DMS153 treated with DMSO at 0.1 percent for 48 hours (cell line): ENCODE measurements around the gene BNIP5.
"Not testable (repeated sequence)": the region's sequence is repeated elsewhere in the genome, so short reads cannot be mapped to it uniquely, and the experiment has no call there.

Experiments
- DNase-seq: peaks from one replicate; lab custom pipeline; 2025; ENCODE audit not compliant: unreplicated experiment; lab: John Stamatoyannopoulos, UW

The BNIP5 gene

GRCh38 chr6:36367743-36368142, 31.1 kb upstream of the BNIP5 start:
- DNase-seq: no peak

DNA sequence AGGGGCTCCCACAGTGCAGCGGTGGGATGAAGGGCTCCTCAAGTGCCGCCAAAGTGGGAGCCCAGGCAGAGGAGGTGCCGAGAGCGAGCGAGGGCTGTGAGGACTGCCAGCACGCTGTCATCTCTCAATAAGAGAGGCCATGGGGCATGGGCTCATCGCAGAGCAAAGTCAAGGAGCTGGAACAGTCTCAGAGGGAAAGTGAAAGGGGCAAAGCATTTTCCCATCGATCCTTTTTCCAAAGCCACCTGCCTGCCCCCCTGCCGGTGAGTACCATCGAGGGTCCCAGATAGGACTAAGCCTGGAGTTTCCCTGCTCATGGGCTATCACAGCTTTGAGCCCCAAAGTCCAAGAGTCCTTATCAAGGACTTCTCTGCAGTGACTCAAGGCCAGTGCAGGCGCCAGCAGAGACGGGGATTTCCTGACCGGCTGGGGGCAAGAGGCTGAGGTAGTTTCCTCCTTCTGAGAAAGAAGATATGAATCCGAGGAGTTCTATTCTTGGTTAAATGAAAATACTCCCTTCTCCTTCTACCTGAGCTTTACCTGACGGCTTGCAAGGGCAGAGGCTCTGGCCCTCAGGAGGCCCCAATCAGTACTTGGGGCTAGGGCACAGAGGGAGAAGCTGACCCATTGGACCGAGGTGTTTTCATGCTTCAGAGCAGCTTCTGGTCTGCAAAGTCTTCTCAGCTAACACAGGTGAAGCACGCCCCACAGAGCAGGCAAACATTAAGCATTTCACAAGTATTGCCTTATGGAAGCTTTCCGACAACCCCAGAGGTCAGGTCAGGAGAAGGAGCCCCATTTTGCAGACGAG, 28.2 kb upstream of the BNIP5 start:
- DNase-seq: no peak

DNA sequence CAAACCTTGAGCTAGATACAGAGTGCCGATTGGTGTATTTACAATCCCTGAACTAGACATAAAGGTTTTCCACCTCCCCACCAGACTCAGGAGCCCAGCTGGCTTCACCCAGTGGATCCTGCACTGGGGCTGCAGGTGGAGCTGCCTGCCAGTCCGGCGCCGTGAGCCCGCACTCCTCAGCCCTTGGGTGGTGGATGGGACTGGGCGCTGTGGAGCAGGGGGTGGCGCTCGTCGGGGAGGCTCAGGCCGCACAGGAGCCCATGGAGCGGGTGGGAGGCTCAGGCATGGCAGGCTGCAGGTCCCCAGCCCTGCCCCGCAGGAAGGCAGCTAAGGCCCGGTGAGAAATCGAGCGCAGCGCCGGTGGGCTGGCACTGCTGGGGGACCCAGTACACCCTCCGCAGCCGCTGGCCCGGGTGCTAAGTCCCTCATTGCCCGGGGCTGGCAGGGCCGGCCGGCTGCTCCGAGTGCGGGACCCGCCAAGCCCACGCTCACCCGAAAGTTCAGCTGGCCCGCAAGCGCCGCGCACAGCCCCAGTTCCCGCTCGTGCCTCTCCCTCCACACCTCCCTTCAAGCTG, 27.5 kb upstream of the BNIP5 start:
- DNase-seq: not testable (repeated sequence)

DNA sequence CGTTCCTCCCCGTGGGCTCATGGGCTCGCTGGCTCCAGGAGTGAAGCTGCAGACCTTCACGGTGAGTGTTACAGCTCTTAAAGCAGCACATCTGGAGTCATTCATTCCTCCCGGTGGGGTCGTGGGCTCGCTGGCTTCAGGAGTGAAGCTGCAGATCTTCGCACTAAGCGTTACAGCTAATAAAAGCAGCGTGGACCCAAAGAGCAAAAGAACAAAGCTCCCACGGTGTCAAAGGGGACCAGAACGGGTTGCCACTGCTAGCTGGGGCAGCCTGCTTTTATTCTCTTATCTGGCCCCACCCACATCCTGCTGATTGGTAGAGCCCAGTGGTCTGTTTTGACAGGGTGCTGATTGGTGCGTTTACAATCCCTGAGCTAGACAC, 26.7 kb upstream of the BNIP5 start:
- not testable (repeated sequence) for DNase-seq

DNA sequence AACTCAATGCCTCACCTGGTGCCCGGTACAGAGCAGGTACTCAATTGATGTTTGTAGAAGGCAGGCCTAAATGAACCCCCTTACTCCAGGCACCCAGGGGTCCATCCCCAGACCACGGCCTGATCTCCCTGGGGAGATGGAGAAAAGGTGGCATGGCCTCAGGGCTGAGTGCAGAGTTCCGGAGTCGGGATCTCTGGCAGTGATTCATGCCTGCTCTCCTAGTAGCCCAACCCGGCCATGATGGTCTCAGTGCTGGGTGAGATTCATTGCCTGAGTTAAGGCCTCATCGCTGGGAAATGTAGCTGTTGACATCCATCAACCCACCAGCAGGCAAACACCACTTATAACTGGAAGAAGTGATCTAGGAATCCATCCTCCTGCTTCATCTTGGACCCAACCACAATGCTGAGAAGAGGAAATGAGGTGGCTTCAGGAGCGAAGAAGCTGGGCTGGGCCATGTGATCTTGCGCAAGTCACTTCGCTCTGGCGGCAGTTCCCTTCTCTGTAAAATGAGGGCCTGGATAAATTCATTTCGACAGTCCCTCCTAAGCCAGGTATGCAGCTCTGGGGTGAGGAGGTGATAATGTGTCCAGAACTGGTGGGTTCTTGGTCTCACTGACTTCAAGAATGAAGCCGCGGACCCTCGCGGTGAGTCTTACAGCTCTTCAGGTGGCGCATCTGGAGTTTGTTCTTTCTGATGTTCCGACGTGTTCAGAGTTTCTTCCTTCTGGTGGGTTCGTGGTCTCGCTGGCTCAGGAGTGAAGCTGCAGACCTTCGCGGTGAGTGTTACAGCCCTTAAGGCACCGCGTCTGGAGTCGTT, 26.1 kb upstream of the BNIP5 start:
- no peak for DNase-seq

DNA sequence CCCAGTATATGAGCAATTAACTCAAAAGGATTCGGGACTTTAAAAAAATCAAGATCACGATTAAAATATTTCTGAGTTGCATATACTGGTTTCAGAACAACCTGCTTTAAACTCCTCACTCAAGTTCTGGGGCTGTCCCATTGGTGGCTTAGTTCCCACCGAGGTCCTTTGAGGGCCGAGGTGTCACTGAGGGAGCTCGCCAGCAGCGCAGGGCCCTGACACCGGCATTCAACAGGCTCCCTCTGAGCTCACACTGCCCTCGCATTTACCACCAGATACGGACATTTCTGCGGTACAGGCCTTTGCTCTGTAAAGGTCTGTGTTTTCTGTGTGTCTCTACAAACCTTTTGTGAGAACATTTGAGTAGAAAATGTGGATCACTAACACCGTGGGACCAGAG, 24.4 kb upstream of the BNIP5 start:
- no peak for DNase-seq

DNA sequence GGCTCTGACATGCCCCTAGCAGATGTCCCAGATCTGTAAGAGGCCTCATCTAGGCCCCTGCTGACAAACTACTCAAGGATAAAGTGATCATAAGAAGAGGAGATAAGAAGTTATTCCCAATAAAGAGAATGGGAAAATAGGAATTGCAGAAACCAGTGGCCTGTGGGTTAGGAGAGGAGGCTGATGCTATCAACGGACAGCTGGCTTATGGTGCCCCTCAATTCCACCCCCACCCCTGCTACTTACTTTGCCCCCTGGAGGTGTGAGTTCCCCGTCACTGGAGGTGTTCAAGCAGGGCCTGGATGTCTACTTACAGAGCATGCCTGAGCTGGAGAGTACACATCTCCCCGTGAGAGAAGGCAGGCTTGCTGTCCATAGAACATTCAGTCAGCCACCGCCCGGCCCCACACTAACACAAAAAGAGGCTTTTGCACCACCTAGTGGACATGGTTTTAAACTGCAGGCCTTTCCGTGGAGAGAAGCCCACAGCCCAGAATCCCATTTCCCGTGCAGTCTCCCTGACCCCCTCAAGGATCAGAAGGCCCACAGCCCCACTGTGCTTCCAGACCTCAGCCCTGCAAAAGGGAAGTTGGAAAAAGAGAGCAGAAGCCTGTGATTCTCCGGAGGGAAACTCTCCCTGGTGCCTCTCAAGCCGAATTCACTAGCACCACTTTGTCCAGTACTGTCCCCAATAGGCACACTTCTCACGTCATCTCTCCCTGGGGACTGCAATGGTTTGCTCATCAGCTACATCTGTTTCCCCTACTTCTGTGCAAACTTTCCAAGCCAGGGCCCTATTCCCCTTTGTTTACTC, 23.8 kb upstream of the BNIP5 start:
- peak; percentile 10 for DNase-seq

DNA sequence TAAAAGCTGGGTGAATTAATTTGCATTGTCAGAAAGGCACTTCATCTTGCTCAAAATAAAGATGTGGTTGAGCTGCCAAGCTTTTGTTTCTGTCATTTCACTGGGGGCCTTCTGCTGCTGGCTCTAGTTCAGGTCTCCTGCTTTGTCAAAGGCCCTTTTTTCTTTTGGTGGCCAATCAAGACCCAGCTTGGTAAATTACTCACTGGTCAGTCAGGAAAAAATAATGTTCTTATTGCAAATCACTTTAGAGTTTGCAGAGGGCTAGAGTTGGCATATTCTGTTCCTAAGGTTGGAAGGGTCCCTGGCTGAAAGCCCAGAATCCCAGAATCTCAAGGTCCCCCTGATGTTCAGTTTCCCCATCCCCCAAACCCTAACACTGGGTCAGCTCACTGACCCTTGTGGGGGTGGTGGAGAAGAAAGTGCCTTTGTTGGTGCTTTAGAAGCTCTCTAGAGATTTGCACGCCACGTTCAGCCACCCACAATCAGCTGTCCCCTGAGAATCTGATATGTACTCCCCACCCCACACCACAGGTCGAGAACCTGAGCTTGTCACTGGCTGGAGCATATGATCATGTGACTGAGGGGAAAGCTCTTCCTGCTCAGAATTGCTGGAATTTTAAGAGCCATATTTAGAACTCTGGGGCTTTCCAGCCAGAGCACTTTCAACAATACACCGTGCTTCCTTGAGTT, 21.7 kb upstream of the BNIP5 start:
- DNase-seq: no peak

- no peak for DNase-seq
Observed at GRCh38 chr6:36357872-36358225, 21.2 kb upstream of the BNIP5 start.

DNA sequence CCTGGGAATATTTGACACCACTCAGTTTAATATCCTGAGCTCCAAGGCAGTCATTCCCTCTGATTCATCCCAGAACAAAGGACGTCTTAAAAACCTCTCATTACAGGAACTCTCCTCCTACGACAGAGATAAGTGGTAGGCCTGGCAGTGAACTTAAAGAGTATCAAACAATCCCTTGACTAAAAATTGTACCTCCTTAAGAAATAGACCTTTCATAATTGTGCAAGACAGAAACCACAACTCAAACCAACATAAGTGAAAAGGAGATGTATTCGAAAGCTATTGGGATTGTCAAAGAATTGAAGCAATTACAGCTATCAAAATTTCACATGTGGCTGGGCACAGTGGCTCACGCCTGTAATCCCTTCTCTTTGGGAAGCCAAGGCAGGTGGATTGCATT, 19.1 kb upstream of the BNIP5 start:
- no peak for DNase-seq

GRCh38 chr6:36353411-36353915, 16.8 kb upstream of the BNIP5 start:
- DNase-seq: no peak

DNA sequence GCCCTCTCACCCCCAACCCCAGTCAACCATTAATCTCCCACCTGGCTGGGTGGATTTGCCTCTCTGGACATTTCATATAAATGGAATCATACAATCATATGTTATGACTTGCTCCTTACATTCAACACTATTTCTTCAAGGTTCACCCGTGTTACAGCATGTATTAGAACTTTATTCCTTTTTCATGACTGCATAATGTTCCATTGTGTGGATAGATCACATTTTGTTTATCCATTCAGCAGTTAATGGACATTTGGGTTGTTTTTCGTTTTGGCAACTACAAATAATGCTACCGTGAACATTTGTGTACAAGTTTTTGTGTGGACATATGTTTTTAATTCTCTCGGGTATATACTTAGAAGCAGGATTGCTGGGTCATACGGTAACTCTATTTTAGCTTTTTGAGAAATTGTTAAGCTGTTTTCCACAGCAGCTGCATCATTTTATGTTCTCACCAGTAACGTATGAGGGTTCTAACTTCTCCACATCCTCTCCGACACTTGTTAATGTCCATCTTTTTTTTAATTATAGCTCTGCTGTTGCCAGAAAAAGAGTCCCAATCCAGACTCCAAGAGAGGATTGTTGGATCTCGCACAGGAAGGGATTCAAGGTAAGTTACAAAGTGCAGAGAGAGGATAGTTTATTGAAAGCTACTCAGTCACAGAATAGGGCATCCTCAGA, 15.9 kb upstream of the BNIP5 start:
- no peak for DNase-seq

DNA sequence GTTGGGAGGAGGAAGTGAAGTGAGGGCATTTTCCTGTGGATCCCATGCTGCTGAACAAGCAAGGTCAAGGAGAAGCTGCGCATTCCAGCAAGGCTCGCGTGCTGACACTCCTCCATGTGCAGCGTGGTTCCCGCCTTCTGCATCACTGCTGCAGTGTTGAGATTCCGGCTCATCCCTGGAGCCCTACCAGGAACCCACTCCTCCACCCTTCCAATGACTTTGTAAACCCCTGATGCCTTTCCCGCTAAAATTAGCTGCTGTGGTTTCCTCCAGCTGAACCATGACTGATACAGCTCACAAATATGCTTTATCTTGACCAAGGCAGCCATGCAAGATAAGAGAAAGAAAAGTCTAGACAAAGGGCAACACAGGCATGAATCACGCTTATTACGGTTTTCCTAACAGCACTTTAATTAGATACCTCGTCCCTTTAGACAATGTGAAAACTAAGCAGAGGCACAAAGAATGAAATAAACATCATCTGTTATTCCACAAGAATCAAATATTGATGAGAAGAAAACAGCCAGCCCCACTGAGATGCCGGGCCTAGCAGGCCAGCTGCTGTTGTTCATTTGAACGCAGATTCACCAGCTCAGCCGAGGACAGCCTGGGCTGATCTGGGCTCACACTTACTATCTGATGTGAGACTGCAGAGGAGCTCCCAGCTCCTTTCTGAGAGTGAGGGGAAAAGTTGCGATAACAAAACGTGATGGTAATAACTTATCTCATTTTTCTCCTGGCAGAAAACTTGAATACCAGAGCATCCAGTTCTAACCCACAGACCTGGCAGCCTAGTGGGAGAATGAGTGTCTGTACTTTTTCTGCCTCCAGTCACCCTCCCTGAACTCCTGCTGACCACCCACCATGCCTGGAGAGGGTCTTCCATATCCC, 14.2 kb upstream of the BNIP5 start:
- DNase-seq: no peak

DNA sequence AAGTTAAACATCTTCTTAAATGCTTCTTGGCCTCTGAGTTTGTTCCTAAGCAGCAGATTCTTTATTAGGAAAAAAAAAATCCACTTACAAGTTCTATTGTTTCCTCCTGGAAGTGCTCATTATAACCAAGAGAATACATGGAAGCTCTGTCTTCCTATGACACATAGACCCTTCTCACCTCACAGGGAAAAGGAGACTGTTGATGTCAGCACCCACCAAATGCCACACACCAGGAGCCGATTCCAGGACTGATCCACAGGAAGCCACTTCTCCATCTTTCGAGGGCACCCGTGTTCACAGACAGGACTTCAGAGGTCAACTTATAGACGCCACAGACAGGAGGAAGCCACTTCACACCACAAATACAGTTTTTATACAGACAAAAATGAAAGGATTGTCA, 13.4 kb upstream of the BNIP5 start:
- no peak for DNase-seq

GRCh38 chr6:36349240-36349639, 12.6 kb upstream of the BNIP5 start:
- peak; percentile 51 for DNase-seq

DNA sequence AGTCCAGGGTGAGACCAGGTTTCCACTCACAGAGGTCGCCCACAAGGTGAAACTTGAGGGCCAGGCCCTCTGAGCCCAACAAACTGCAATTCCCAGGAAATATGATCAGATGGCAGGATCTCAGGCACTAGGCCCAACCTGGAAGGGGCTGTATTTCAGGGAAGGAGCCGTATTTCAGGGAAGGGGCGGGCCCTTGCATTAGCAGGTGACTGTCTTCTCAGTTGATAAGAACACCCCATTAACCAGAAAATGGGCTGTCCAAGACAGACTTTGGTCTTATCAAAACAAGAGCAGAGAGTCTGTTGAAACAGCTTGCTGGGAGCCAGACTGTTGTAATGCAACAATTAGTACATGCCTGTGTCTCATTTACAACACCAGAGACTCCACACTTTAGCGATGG, 10.9 kb upstream of the BNIP5 start:
- DNase-seq: no peak

DNA sequence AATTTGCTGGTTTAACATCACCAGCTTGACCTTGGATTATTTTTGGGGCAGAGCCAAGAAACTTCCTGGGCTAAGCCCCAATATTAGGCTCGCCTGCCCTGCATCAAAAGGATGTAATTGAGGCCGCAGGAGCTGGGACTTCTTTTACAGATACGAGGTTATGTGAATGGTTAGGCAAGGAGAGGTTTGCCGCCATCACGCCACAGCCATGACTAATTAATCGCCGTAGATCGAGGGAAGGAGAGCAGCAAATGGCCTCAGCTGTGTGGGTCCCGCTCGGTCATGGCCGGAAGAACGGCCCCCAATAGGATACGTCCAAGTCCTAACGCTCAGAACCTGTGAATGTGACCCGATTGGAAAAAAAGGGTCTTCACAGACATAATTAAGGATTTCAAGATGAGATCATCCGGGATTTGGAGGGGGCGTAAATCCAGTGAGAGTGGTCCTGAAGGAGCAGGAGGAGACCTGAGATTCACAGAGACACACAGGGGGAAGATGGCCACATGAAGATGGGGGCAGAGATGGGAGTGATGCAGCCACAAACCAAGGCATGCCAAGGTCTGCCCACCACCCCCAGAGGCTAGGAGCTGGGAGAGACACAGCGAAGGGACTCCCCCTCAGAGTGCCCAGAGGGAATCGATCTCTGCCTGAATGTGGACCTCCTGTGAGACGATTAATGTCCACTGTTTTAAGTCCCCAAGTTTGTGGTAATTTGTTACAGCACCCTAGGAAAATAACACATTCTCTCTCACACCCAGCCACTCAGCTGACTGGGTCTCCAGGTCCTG, 10.0 kb upstream of the BNIP5 start:
- no peak for DNase-seq
